CMK (cell line): ENCODE data around the gene CD55.

ENCODE experiments used
- DNase-seq: peaks from one replicate; pipeline ENCODE4 v3.0.0-alpha.2; 2010; ENCODE audit warnings: low read depth

The CD55 gene

DNA sequence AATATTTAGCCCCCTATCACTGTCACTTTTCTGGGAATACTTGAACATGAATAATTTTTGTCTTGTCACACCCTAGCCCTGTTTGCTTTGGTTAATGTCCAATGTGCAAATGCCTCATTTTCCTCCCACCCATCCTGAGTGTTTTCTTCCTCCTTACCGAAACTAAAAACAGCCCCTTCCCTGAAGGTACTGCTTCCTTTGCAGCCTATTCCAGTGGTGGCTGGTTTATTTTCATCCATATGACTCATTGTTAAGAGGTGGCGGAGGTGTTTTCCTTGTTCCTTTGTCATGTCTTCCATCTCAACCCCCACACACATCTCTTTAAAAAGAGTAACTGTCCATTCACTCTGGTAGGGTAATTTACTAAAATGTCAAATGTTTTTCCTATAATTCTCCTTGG lies 40.4 kb downstream of the CD55 start:
- DNase-seq: no peak

DNA sequence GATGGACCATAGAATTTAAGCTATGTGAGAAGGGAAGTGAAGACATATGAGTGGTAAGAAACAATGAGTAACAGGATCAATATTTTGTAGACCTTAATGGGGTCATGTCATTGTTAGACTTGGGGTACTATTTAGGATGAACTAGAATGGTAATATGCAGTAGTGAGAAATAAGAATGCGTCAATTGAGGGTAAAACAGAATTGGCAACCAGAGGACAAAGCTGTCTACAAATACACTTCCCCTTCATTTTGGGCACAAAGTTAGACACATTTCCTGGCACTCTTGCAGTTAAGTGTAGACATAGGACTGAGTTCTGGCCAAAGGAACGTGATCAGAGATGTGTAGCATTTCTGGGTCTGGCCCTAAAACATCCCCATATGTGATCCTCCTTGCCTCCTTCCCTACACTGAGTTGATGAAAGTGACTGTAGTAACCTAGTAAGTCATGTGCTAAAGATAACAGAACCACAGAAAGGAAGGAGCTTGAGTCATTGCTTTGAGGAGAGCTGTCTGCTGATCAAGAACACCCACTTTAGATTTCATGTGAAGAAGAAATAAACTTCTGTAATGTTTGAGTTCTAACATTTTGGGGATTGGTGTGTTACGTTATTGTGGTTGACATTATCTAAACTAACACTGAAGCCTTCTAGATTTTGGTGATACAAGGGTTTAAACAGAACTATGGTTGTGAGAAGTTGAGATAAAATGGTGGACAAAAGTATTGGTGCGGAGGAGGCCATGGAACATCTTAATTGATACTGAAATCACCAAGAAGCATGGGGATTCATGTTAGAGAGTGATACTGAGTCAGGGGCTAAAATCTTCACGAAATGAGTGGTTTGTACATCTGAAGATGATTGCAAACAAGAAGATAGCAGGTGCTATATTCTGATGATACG lies 41.7 kb downstream of the CD55 start:
- peak; percentile 41 for DNase-seq

DNA sequence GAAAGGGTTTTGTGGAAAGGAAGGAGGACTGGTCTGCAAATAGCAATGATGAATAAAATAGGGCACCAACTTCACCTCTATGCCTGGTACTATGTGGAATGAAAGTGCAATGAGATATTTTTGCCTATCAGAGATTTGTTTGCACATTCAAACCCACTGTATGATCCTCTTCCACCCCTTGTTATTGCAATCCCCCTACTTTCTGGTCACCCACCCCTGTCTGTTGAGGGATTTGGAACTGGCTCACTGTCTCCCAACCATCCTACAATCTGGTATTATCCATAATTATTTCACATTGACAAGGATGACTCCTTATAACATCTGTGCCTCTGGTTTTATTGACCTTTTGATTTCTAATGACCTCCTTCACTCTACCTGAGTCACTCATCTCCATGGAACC lies 42.4 kb downstream of the CD55 start:
- DNase-seq: no peak

DNA sequence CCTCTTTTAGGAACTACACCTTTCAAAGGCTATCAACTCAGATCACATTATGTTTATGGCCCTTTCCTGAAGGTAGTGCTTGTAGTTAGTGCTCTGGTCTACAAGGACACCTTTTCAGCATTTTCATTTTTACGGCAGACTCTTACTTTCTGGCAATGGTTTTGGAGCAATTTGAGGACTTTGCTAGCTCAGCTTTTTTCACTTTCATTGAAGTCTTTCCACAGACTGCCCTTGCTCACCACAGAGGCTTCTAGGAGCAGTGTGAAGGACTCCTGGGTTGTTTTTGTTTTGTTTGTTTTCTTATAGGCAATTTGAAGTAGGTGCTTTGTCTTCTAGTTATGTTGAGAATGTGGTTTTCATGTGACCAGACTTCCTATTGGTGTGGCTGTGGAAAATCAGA lies 43.1 kb downstream of the CD55 start:
- DNase-seq: no peak

DNA sequence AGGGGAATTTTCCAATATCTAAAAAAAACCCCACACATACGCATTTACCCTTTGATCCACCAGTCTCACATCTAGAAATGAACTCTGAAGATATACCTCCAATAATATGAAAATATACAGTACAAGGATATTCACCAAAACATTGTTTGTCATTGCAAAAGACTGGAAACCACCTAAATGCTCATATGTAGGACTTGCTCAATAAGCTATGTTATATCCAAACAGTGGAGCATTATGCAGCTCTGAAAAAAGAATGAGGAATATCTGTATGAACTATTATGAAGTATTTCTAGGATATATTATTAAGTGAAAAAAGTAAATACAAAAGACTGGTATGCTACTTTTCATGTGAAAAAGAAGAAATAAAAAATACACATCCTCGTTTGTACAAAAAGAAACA lies 43.6 kb downstream of the CD55 start:
- no peak for DNase-seq

DNA sequence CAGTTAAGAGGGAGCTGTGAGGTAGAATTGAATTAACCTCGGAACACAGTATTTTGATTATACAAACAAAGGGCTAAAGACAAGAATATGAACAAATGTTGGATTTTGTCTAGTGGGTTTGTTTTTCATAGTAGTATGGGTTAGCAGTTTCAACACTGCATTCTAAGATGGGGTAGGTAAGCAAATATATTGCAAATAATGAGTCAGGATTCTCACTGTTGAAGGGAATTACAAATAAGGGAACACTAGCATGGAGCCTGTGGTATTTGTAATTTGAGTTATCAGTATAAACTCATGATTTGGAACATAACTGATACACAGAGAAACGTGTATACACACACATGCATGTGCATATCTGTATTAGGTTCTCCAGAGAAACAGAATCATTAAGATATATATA lies 44.5 kb downstream of the CD55 start:
- no peak for DNase-seq

DNA sequence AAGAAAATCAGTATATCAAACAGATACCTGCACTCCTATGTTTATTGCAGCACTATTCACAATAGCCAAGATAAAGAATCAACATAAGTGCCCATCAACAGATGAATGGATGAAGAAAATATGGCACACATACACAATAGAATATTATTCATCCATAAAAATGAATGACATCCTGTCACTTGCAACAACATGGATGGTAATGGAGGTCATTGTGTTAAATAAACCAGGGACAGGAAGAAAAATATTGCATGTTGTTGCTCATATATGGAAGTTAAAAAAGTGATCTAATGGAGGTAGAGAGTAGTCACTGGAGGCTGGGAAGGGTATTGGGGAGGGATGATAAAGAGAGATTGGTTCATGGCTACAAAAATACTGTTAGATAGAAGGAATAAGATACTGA lies 67.2 kb downstream of the CD55 start:
- no peak for DNase-seq

DNA sequence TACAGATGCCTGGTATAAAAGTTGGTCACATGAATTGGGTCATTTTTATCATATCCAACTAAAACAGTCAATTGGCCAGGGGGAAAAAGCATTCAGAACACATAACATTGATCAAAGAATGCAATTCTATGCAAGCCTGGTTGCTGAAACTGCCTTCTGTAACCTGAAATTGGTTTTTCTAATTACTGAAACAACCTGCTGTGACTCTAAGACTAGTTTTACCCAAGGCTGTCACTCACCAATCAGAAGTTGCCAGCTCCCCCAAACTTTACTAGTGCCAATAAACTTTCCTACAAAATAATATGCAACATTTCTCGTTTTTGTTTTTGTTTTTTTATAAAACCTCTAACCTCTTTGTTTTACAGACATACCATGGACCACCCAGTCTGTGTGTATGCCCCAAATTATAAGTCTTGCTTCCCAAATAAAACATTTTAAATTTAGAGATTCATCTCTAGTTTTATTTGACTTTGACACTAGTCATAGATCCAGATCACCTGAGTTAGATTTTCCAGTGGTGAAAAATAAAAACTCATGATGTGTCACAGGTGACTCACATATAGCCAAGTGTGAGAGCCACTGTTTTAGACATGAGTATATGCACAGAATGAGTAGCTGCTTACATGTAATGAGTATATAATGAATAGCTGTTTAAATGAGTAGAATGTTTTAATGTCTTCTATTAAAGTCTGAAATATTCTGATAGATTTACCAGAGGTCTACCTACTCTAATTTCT lies 68.4 kb downstream of the CD55 start:
- no peak for DNase-seq

DNA sequence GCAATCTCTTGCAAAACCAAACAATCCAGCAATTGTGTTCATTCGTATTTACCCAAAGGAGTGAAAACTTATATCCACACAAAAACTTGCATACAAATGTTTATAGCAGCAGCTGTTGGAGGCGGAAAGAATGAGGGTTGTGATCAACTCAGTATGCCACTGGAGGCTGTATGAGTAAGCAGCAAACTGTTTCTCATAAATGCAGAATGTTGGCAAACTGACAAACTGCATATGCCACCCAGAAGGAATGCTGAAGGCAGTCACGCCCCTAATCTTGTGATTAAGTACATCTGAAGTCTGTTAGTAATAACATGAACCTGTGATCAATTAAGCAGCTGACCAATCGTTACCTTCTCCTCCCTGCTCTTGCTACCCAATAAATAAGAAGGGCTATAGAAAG lies 72.1 kb downstream of the CD55 start:
- DNase-seq: no peak

DNA sequence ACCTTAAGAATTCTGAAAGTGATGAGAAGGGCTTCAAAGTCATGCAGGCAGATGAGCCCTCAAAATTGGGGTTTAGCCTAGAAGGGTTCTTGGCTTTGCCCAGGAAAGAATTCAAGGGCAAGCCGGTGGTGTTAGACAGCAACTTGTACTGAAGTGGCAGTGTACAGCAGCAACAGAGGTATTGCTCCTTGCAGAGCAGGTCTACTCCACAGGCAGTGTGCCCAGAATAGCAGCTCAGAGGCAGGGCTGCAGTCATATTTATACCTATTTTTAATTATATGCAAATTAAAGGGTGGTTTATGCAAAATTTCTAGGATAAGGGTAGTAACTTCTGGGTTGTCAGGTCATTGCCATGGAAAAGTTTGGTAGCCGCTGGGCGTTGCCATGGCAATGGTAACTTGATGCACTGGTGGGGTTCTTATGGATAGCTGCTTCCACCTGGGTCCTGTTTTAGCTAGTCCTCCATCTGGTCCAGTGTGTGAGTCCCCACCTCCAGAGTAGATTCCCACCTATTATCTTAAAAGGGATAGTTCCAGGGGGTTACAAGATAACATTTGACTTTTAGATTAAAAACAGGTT lies 74.8 kb downstream of the CD55 start:
- DNase-seq: no peak

DNA sequence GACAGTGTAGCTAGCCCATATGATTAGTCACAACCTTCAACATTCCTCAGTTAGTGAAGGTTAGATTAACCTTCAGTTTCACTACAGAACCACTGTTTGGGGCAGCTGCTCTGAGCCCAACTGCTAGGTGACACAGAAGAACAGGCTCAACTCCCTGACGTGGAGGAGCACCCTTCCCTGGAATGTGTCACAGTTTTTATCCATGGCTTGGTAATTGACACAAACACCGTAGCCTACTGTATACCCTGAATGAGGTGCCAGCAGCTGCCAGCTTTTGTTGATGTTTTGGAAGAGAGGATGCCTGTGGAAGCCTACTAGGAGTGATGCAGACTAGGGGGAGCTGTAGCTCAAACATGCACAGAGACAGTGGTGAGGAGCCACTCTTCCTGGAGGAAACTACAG lies 76.0 kb downstream of the CD55 start:
- no peak for DNase-seq

DNA sequence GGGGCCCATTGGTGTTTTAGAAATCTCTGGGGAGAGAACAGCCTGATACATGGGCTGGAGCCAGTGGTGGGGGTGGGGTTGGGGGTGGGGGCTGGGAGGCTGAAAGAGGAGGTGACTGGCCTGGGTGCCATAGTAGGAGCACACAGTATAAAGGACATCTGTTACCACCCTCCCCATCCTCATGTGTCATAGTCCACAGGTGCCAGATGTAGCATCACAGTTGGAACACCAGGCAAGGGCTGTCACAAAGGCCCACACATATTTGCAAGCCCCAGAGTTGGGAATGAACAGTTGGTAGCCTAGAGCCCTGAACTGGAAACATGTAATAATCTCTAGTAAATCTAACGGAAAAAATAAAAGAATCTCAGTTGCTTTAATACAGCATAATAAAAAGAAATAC lies 77.5 kb downstream of the CD55 start:
- no peak for DNase-seq

DNA sequence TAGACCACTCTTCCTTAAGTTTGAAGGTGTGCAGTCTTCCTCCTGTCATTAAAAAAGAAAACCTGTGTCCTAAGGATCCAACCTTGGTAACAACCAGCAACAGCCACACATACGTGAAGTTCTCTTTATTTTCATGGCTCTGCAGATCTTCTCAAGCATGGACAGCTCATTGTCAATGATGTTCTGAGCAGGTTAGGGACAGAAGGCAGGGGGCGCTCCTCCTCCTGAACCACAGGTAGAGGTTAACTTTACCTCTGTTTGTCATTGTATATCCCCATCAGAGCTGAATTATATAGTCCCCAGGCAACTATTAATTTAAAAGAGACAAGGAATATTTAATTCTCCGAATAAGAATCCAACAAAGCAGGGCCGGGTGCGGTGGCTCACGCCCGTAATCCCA lies 80.1 kb downstream of the CD55 start:
- DNase-seq: no peak

DNA sequence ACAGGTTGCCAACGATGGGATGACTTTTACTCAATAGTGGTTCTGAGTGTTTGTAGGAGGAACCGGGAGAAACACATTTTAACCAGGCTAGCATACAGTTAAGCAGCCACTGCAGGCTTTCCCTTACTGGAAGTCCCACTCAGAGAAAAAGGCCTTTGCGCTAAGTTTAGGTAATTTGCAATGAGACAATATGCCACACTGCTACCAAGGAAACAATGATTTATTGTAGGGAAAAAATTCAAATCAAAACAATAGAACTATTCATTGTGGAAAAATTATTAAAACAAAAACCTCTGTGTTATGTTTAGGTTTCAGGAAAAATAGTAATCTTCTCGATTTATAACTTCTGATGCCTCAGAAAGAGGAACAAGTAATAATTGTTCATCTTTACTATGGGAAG lies 81.3 kb downstream of the CD55 start:
- DNase-seq: no peak

DNA sequence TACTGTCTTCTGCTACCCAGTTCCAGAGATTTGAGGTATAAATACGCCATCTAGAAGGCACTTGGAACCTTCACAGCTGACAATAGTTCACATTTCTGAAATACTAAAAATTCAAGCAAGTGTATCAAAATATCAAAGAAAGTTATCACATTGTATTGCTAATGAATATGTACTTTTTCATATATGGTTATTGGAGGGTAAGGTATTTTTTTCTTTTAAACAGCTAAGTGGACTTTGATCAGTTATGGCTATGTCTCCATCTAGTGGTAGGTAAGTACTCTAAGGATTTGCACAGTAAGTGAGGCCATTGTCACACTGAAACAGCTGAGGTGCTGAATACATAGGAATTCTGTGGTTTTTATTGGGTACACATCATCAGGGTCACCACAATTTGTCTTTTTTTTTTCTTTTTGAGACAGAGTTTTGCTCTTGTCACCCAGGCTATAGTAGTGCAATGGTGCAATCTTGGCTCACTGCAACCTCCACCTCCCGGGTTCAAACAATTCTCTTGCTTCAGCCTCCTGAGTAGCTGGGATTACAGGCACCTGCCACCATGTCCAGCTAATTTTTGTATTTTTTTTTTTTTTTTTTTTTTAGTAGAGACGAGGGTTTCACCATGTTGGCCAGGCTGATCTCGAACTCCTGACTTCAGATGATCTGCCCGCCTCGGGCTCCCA lies 83.5 kb downstream of the CD55 start:
- DNase-seq: peak; percentile 45

DNA sequence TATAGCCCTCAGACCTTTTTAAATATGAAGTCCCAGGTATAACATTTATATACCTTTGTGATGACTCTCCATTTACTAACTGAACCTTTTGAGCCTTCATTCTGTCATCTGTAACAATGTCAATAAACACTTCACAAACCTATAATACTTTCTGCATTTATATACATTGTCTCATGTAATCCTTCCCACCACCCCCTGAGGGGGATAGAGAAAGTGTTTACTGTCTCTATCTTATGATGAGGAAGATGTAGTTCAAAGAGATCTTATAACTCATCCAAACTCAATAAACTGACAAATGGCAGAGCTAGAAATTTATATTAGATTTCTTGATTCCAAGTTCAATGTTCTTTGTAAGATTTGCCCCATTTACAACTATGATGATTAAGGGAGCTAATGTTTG lies 84.3 kb downstream of the CD55 start:
- no peak for DNase-seq

DNA sequence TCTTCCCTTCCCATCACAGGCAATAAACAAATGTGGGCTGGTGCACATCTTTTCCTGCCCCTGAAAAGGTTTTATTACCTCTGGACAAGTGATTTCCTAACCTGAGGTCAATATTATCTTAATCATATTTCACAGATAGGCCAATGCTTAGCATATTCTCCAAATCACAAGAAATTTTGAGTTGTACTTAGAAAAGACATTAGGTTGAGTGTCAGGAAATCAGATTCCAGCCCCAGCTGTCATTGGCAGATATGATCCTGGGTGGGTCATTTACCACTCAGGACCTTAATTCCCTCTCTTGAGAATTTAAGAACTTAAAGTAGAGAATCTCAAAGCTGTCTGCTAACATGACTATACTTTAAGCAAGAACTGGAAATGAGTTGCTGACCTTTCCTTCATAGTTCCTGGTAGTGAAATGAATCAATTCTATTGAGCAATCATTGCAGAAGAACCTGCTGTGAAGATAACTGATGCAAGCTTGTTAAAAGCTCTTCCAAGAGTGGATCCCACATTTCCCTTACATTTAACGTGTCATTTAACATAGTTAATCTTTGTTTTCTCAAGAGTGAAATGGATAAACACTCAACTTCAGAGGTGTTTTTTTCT lies 86.3 kb downstream of the CD55 start:
- DNase-seq: no peak
